NB4 (cell line): ENCODE data around the gene TGM6.

Experiments
- CTCF ChIP-seq: IDR thresholded peaks from one replicate; pipeline ENCODE4 v1.5.1; 2012; ENCODE audit warnings: low read depth, low read length
- POLR2A ChIP-seq: IDR thresholded peaks from 2 replicates; pipeline ENCODE4 v1.6.1; 2011; ENCODE audit warnings: mild to moderate bottlenecking; ENCODE audit not compliant: insufficient read length; ENCODE audit errors: extremely low read depth

GRCh38 chr20:2449386-2449785 lies 68.7 kb downstream of the TGM6 start:
- TF ChIP-seq POLR2A = no peak
- no peak for TF ChIP-seq CTCF
